H9 (cell line): ENCODE results near the gene CXCL13. TPM values are rescaled to one million over a fixed set of nuclear protein-coding genes. Genes with fewer than 3 reads are reported as not detected.

ENCODE experiments used
- DNase-seq: peaks from one replicate; pipeline ENCODE4 v3.0.0-alpha.2; 2017
- H2AFZ ChIP-seq: one replicate; pipeline ENCODE4 v1.6.1; 2013; ENCODE audit warnings: mild to moderate bottlenecking, low read length, control low read depth, moderate library complexity
- H2AK5ac ChIP-seq: 2 replicates; pipeline ENCODE4 v1.6.1; 2013; ENCODE audit warnings: low read length, control low read depth, mixed read lengths; ENCODE audit not compliant: insufficient read length
- H2BK120ac ChIP-seq: one replicate; pipeline ENCODE4 v1.6.1; 2013; ENCODE audit warnings: low read depth, mild to moderate bottlenecking, low read length, control low read depth, inconsistent platforms; ENCODE audit not compliant: poor library complexity, severe bottlenecking
- H2BK12ac ChIP-seq: 2 replicates; pipeline ENCODE4 v1.6.1; 2013; ENCODE audit warnings: low read length, control low read depth, mixed read lengths, low read depth; ENCODE audit not compliant: insufficient read length
- H2BK15ac ChIP-seq: 2 replicates; pipeline ENCODE4 v1.6.1; 2013; ENCODE audit warnings: low read depth, low read length, control low read depth
- H2BK20ac ChIP-seq: one replicate; pipeline ENCODE4 v1.6.1; 2013; ENCODE audit warnings: low read depth, mild to moderate bottlenecking, low read length, control low read depth, inconsistent platforms; ENCODE audit not compliant: poor library complexity, severe bottlenecking
- H2BK5ac ChIP-seq: 2 replicates; pipeline ENCODE4 v1.6.1; 2013; ENCODE audit warnings: low read length, control low read depth, mixed read lengths; ENCODE audit not compliant: insufficient read length
- H3K14ac ChIP-seq: 2 replicates; pipeline ENCODE4 v1.6.1; 2013; ENCODE audit warnings: low read length, control low read depth; ENCODE audit not compliant: insufficient read depth
- H3K18ac ChIP-seq: 2 replicates; pipeline ENCODE4 v1.6.1; 2013; ENCODE audit warnings: low read depth, mild to moderate bottlenecking, mixed read lengths, low read length, control low read depth; ENCODE audit not compliant: insufficient read length
- H3K23ac ChIP-seq: 2 replicates; pipeline ENCODE4 v1.6.1; 2013; ENCODE audit warnings: low read length, control low read depth, mixed read lengths, low read depth; ENCODE audit not compliant: insufficient read length
- H3K23me2 ChIP-seq: 2 replicates; pipeline ENCODE4 v1.6.1; 2013; ENCODE audit warnings: low read depth, mild to moderate bottlenecking, mixed read lengths, low read length, control low read depth; ENCODE audit not compliant: insufficient read length, poor library complexity, severe bottlenecking
- H3K27ac ChIP-seq: 2 replicates; pipeline ENCODE4 v1.5.1; 2013; ENCODE audit warnings: low read length, control low read depth, mixed read lengths, low read depth; ENCODE audit not compliant: insufficient read length
- H3K27me3 ChIP-seq: 2 replicates; pipeline ENCODE4 v1.6.1; 2013; ENCODE audit warnings: low read length, control low read depth, inconsistent platforms; ENCODE audit not compliant: insufficient read depth
- H3K4ac ChIP-seq: 2 replicates; pipeline ENCODE4 v1.6.1; 2013; ENCODE audit warnings: low read depth, mild to moderate bottlenecking, control low read depth, inconsistent platforms, low read length, moderate library complexity
- H3K4me1 ChIP-seq: 2 replicates; pipeline ENCODE4 v1.6.1; 2013; ENCODE audit warnings: low read length, control low read depth, inconsistent platforms; ENCODE audit not compliant: insufficient read depth
- H3K4me2 ChIP-seq: 2 replicates; pipeline ENCODE4 v1.6.1; 2013; ENCODE audit warnings: low read length, control low read depth, mixed read lengths; ENCODE audit not compliant: insufficient read length, insufficient read depth
- H3K56ac ChIP-seq: 2 replicates; pipeline ENCODE4 v1.6.1; 2013; ENCODE audit warnings: low read depth, mild to moderate bottlenecking, mixed read lengths, low read length, control low read depth; ENCODE audit not compliant: insufficient read length
- H3K79me1 ChIP-seq: 2 replicates; pipeline ENCODE4 v1.6.1; 2013; ENCODE audit warnings: low read depth, mild to moderate bottlenecking, moderate library complexity, low read length, control low read depth, inconsistent platforms; ENCODE audit not compliant: insufficient read depth, poor library complexity, severe bottlenecking
- H3K79me2 ChIP-seq: 2 replicates; pipeline ENCODE4 v1.6.1; 2013; ENCODE audit warnings: low read length, control low read depth, inconsistent platforms; ENCODE audit not compliant: insufficient read depth
- H3K9ac ChIP-seq: 2 replicates; pipeline ENCODE4 v1.6.1; 2013; ENCODE audit warnings: low read length, control low read depth, mixed read lengths; ENCODE audit not compliant: insufficient read length; ENCODE audit errors: extremely low read depth
- H3K9me3 ChIP-seq: one replicate; pipeline ENCODE4 v1.6.1; 2013; ENCODE audit warnings: low read depth, low read length, inconsistent platforms; ENCODE audit not compliant: control insufficient read depth
- H3T11ph ChIP-seq: one replicate; pipeline ENCODE4 v1.6.1; 2013; ENCODE audit warnings: mild to moderate bottlenecking, low read length, control low read depth, inconsistent platforms
- H4K20me1 ChIP-seq: one replicate; pipeline ENCODE4 v1.6.1; 2013; ENCODE audit not compliant: control insufficient read depth, insufficient read length, insufficient read depth
- H4K5ac ChIP-seq: 2 replicates; pipeline ENCODE4 v1.6.1; 2013; ENCODE audit warnings: low read depth, mild to moderate bottlenecking, mixed read lengths, low read length, control low read depth; ENCODE audit not compliant: insufficient read length
- H4K8ac ChIP-seq: replicated peaks from 2 replicates; pipeline ENCODE4 v1.6.1; 2013; ENCODE audit warnings: low read length, control low read depth, mixed read lengths, low read depth; ENCODE audit not compliant: insufficient read length
- H4K91ac ChIP-seq: 2 replicates; pipeline ENCODE4 v1.6.1; 2013; ENCODE audit warnings: low read depth, mild to moderate bottlenecking, moderate library complexity, mixed read lengths, low read length, control low read depth; ENCODE audit not compliant: insufficient read length
- H3K27ac Mint-ChIP-seq, 3 experiments: 2 replicates in 2 of 3; 3 replicates in 1 of 3; pipeline ENCODE4 v1.8.0; 2020 to 2021; ENCODE audit warnings: mixed read lengths in 3 of 3, mild to moderate bottlenecking in 1 of 3, moderate library complexity in 1 of 3
- H3K27me3 Mint-ChIP-seq: 2 replicates; pipeline ENCODE4 v1.8.0; 2021; ENCODE audit warnings: low read depth, mild to moderate bottlenecking, moderate library complexity, mixed read lengths
- H3K36me3 Mint-ChIP-seq, 3 experiments: 2 replicates in 2 of 3; 3 replicates in 1 of 3; pipeline ENCODE4 v1.8.0; 2020 to 2021; ENCODE audit warnings: low read depth in 3 of 3, mixed read lengths in 3 of 3; ENCODE audit not compliant: insufficient read depth in 1 of 3
- H3K4me1 Mint-ChIP-seq, 2 experiments: 2 replicates each; pipeline ENCODE4 v1.8.0; 2020; ENCODE audit warnings: mixed read lengths in 2 of 2
- H3K4me3 Mint-ChIP-seq, 2 experiments: 2 replicates in 1 of 2; 3 replicates in 1 of 2; pipeline ENCODE4 v1.8.0; 2020 to 2021; ENCODE audit warnings: mild to moderate bottlenecking in 2 of 2, mixed read lengths in 2 of 2, moderate library complexity in 1 of 2
- H3K9me3 Mint-ChIP-seq, 2 experiments: 2 replicates in 1 of 2; 3 replicates in 1 of 2; pipeline ENCODE4 v1.8.0; 2020; ENCODE audit warnings: mild to moderate bottlenecking in 2 of 2, mixed read lengths in 2 of 2, moderate library complexity in 1 of 2
- WGBS: extraction: QIAGEN DNeasy Blood & Tissue Kit; methylation state at CpG from one replicate; pipeline ENCODE4 v1.1.7; 2013; ENCODE audit warnings: missing lambda C conversion rate, low lambda C conversion rate, mixed read lengths; ENCODE audit not compliant: insufficient read length; ENCODE audit errors: extremely low coverage; 5-methylcytosine and 5-hydroxymethylcytosine counted together
- total RNA-seq: library from RNA; stranded (reverse); gene quantifications from 2 replicates; pipeline ENCODE4 v1.2.1, GENCODE V29; 2021
- TF ChIP-seq, protein P1 (sequence below): fragments of 200-600 bp; sonication (generic); conservative IDR thresholded peaks from 3 replicates; pipeline ENCODE4 v1.8.0; 2021; ENCODE audit warnings: antibody characterized with exemption, mild to moderate bottlenecking

The CXCL13 gene
- total RNA-seq, 1 experiment from 2014 or later = not detected

DNA sequence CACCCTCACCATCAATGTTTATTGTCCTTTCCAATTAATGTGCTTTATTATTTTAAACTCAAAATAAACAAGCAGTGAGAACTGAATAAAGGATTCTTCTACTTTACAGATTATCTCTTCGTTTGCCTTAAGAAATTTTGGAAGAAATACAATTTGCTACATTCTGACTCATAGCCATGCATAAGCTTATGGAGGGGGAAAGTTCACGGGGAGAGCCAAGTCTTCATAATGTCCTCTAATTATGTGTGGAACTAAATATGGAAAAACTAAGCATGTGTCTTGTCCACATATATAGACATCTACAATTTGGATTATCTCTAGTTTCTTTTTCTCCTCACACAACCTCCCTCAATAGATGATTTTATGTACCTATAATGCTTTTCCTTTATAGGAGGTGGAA is 17.5 kb downstream of the CXCL13 start:
- H2BK12ac ChIP-seq = no peak overlapping the region
- no peak overlapping the region for H4K8ac ChIP-seq
- no peak overlapping the region for H3K4me2 ChIP-seq
- peaks cover 4% of the 10 kb centered on the region for H3K27me3 Mint-ChIP-seq
- H3K79me1 ChIP-seq = no peaks in the 10 kb centered on the region
- H3K36me3 Mint-ChIP-seq = no peaks in the 10 kb centered on the region
- H3K56ac ChIP-seq = no peak overlapping the region
- H3K4me3 Mint-ChIP-seq = no peak overlapping the region
- no peak overlapping the region for H3K9ac ChIP-seq
- no peaks in the 10 kb centered on the region for H3K23me2 ChIP-seq
- no peak overlapping the region for H3K18ac ChIP-seq
- H4K5ac ChIP-seq = no peak overlapping the region
- H3K4me1 ChIP-seq = no peaks in the 10 kb centered on the region
- no peak overlapping the region for H2AFZ ChIP-seq
- no peaks in the 10 kb centered on the region for H4K20me1 ChIP-seq
- H4K91ac ChIP-seq = no peak overlapping the region
- no peaks in the 10 kb centered on the region for H3K27me3 ChIP-seq
- H3K79me2 ChIP-seq = no peaks in the 10 kb centered on the region
- H2AK5ac ChIP-seq = no peak overlapping the region
- no peak overlapping the region for H3K14ac ChIP-seq
- H3K4me1 Mint-ChIP-seq = peaks cover 6 to 12% of the 10 kb centered on the region in 2 experiments
- TF ChIP-seq, protein P1, sequence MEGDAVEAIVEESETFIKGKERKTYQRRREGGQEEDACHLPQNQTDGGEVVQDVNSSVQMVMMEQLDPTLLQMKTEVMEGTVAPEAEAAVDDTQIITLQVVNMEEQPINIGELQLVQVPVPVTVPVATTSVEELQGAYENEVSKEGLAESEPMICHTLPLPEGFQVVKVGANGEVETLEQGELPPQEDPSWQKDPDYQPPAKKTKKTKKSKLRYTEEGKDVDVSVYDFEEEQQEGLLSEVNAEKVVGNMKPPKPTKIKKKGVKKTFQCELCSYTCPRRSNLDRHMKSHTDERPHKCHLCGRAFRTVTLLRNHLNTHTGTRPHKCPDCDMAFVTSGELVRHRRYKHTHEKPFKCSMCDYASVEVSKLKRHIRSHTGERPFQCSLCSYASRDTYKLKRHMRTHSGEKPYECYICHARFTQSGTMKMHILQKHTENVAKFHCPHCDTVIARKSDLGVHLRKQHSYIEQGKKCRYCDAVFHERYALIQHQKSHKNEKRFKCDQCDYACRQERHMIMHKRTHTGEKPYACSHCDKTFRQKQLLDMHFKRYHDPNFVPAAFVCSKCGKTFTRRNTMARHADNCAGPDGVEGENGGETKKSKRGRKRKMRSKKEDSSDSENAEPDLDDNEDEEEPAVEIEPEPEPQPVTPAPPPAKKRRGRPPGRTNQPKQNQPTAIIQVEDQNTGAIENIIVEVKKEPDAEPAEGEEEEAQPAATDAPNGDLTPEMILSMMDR = no peak
- H2BK20ac ChIP-seq = no peak overlapping the region
- H2BK5ac ChIP-seq = no peak overlapping the region
- no peak overlapping the region for H2BK120ac ChIP-seq
- H3K27ac ChIP-seq = no peak overlapping the region
- DNase-seq = no peak
- H2BK15ac ChIP-seq = no peak overlapping the region
- no peak overlapping the region for H3K27ac Mint-ChIP-seq
- no CpG with 5 or more reads among the region's 2 CpGs for WGBS
- no peaks in the 10 kb centered on the region for H3K9me3 ChIP-seq
- H3T11ph ChIP-seq = no peak overlapping the region
- no peaks in the 10 kb centered on the region for H3K9me3 Mint-ChIP-seq
- no peak overlapping the region for H3K4ac ChIP-seq
- no peak overlapping the region for H3K23ac ChIP-seq
